Left hindlimb (tissue), 1 donor: ENCODE data around the gene PWWP2A.
"Not testable (repeated sequence)": the region's sequence is repeated elsewhere in the genome, so short reads cannot be mapped to it uniquely, and the experiment has no call there.

Experiments used
- DNase-seq: peaks from one replicate; pipeline ENCODE4 v3.0.0-alpha.2; 2018

The PWWP2A gene, protein sequence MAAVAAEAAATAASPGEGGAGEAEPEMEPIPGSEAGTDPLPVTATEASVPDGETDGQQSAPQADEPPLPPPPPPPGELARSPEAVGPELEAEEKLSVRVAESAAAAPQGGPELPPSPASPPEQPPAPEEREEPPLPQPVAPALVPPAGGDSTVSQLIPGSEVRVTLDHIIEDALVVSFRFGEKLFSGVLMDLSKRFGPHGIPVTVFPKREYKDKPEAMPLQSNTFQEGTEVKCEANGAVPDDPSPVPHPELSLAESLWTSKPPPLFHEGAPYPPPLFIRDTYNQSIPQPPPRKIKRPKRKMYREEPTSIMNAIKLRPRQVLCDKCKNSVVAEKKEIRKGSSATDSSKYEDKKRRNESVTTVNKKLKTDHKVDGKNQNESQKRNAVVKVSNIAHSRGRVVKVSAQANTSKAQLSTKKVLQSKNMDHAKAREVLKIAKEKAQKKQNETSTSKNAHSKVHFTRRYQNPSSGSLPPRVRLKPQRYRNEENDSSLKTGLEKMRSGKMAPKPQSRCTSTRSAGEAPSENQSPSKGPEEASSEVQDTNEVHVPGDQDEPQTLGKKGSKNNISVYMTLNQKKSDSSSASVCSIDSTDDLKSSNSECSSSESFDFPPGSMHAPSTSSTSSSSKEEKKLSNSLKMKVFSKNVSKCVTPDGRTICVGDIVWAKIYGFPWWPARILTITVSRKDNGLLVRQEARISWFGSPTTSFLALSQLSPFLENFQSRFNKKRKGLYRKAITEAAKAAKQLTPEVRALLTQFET

DNA sequence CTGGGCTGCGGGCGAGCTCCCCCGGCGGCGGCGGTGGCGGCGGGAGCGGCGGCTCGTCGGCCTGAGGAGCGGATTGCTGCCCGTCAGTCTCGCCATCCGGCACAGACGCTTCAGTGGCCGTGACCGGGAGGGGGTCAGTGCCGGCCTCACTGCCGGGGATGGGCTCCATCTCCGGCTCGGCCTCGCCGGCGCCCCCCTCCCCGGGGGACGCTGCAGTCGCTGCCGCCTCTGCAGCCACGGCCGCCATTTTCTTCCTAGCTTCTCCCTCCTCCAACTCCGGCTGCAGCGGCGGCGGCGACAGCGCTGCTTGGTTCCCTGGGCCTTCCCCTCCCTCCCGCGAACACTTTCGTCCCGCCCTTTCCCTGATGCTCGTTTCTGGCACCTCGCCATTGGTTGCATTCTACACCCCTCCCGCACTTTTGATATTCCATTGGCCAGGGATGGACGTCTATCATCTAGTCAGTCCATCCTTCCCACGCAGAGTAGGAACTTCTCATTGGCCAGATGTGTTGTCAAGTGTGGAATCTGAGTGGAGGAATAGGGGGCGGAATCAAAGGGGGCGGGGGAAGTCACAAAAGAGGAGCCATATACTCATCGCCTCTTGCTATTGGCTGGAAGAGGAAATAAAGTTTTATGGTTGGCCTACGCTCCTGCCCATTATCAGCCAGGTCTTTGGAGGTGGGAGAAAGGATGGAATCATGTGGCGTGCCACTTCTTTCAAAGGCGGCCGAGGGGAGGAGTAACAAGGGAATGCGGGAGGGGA lies at the start of gene PWWP2A:
Gene PWWP2A (minus strand): TSS at position 309 of the 763 bp plus-strand sequence. CDS start 62 bp downstream, at position 247.
- peak; percentile 99 for DNase-seq

DNA sequence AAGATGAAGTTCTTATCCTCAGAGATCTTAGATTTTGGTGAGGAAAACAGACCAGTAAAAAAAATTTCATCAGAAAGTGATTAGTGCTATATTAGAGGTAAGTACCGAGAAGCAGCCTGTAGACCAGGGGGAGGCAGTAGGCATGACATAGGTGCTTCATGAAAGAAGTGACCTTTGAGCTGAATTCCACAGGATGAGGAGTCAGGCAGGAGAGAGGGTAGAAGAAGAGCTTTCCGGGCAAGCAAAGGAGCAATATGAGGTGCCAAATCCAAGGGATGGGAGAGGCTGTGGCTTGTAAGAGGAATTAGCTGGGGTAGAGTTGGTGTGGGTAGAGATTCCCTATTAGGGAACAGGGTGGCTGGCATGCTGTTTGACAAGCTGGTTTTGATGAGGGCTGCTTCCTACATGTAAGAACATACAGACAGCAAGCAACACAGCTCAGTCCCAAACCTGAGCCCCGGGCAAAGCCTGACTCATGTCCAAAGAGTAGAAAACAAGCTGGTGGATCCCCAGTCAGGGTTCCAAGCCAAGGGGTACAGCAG lies 48.4 kb upstream of the PWWP2A start:
- no peak for DNase-seq

DNA sequence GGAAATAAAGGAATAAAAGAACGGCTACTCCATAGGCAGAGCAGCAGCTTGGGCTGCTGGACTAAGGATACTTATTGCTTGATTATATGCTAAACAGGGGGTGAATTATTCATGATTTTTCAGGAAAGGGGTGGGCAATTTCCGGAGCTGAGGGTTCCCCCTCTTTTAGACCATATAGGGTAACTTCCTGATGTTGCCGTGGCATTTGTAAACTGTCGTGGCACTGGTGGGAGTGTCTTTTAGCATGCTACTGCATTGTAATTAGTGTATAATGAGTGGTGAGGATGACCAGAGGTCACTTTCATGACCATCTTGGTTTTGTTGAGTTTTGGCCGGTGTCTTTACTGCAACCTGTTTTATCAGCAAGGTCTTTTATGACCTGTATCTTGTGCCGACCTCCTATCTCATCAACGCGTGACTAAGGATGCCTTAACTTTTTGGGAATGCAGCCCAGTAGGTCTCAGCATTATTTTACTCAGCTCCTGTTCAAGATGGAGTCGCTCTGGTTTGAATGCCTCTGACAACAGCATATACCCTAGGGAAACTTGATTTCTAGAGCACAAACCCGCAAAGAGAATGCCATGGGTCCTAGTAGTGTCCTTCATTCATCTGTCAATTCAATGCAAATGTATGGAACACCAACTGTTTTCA lies 47.8 kb upstream of the PWWP2A start:
- no peak for DNase-seq

DNA sequence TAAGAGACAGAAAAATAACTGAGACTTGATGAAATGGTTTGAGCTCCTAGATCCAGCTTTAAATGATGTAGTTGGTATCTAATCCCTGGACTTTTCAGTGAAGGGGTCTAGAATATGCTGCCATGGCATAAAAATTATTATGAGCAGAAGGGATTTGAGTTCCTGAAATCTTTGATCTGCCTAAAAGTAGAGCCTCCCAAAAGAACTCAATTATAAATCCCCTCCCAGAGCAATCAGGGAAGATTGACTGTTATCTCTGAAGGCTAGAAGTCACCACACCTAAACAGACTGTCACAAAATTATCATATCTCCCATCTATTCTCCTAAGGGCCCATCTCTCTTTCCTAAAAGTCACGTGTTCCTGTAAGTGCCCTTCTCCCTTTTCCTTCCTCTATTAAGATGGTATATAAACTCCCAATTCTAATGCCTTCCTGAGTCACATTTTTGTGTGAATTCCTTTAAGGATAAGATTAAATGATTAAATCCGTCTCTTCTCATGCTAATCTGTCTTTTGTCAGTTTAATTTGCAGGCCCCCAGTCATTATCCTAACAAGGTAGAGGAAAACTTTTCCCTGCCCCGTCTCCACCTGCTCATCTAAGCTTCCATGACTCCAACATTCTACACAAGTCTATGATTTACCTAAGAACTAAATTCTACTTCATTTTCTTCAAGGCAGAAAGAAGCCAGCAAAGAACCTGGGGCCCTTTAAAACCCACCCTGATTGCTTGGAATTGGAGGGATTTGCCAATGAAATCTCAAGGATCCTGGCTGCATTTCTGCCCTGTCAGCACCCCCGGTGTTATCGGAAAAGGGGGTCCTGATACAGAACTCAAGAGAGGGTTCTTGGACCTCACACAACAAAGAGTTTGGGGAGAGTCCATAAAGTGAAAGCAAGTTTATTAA lies 47.1 kb upstream of the PWWP2A start:
- no peak for DNase-seq

DNA sequence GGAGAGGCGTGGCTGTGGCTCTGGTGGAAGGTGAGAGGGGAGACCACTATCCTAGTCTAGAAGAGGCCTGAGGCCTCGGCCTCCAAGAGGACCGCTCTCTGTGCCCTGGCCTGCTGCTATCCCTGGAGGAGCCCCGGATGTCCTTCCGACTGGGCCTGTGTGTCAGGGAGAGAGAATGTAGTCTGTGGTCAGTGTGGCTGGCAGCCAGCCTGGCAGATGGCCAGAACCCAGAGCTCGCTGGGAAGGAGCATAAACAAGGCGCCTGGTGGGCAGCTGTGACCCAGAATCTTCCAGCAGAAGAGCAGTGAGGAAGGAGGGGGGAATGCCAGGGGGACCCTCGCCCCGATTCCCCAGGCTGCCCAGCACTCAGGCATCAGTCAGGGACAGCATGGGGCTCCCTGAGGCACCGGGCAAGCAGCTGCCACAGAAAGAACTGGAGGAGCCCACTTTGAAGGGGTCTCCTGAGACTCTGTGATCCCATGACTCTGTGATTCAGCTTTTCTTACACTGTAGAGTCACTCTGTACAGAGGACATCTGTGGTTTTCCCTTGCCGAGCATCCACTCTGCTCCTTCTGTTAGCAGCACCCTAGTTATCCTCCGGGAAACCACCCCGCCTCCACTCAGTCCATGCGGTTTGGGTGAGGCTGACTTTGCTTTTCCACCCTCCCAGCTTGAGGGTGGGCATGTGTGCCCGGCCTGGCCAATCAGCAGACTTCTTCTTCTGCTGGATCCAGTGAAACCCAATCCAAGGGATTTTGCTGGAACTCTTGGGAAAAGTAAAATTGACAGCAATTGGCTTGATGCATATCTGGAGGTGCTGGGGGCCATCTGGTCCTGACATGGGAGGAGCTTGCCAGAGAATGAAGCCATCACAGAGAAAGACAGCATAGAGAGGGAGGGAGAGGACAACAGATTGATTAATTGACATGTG lies 46.2 kb upstream of the PWWP2A start:
- DNase-seq: peak; percentile 90

DNA sequence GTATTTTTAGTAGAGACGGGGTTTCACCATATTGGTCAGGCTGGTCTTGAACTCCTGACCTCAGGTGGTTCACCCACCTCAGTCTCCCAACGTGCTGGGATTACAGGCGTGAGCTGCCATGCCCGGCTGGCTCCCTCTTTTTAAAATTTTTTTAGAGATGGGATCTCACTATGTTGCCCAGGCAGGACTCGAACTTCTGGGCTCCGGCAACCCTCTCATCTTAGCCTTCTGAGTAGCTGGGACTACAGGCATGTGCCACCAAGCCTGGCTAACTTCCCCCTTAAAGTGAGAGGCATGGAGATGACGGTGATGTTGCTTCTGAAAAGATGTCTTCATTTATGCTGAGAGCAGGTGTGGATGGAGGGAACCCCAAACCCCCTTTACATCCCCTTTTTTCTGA lies 43.7 kb upstream of the PWWP2A start:
- no peak for DNase-seq

DNA sequence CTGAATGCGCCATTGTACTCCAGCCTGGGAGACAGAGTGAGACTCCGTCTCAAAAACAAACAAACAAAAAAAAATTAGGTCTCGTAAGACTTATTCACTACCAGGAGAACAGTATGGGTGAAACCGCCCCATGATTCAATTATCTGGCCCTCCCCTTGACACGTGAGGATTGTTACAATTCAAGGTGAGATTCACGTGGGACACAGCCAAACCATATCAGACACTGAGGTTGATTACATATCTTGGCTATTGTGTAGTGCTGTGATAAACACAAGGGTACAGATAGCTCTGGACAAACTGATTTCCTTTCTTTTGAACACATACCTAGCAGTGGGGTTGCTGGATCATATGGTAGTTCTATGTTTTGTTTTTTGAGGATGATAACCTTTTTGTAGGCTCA lies 42.4 kb upstream of the PWWP2A start:
- no peak for DNase-seq

DNA sequence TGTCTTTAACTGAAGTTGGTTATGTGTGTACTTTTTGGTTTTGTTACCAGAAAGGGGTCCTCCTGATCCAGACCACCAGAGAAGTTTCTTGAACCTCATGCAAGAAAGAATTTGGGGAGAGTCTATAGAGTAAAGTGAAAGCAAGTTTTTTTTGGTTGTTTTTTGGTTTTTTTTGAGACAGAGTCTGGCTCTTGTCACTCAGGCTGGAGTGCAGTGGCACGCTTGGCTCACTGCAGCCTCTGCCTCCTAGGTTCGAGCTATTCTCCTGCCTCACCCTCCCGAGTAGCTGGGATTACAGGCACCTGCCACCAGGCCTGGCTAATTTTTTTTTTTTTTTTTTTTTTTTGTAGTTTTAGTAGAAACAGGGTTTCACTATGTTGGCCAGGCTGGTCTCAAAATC lies 41.6 kb upstream of the PWWP2A start:
- not testable (repeated sequence) for DNase-seq

DNA sequence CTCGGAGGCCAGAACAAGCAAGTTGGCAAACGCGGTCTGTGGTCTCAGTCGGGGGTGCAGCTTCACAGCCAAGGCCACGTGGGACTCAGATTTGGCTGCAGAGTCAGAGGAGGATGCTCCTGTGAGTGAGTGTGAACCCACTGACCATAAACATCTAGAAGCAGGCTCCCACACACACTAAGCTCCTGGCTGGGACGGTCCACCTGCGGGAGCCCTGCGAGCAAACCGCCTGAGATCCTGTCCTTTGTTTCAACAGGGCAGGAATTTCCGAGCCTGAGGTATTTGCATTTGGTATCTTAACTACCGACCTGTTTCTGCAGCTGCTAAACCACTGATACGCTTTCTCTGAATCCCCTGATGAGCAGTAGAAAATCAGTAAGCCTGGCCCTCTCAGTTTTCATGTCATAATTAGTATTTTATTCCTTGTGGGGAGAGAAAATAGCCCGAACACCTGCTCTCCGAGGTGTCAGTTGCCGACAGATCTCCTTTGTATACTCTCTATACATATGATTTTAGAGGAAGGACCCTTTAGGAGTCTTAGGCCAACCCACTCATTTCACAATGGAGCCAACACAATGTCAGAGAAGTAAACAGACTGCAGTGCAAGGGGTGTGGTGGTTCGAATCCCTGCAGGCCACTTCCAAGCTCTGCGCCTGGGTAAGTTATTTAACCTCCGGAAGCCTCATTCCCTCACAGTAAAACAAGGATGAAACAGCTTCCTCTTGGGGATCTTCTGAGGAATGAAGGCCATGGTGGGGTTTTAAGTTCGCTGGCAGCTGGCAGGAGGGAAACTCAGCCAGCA lies 40.9 kb upstream of the PWWP2A start:
- DNase-seq: no peak

DNA sequence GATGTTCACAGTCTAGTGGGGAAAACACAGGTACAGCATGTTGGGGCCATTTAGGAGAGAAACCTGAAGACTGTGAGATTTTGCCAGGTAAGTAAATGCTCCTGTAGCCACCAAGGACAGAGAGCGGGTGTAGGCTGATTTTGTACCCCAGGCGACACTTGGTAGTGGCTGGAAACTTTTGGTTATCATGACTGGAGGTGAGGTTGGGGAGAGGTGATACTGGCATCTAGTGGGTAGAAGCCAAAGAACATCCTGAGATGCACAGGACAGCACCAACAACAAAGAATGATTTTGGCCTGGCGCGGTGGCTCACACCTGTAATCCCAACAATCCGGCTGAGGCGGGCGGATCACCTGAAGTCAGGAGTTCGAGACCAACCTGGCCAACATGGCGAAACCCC lies 38.8 kb upstream of the PWWP2A start:
- no peak for DNase-seq

DNA sequence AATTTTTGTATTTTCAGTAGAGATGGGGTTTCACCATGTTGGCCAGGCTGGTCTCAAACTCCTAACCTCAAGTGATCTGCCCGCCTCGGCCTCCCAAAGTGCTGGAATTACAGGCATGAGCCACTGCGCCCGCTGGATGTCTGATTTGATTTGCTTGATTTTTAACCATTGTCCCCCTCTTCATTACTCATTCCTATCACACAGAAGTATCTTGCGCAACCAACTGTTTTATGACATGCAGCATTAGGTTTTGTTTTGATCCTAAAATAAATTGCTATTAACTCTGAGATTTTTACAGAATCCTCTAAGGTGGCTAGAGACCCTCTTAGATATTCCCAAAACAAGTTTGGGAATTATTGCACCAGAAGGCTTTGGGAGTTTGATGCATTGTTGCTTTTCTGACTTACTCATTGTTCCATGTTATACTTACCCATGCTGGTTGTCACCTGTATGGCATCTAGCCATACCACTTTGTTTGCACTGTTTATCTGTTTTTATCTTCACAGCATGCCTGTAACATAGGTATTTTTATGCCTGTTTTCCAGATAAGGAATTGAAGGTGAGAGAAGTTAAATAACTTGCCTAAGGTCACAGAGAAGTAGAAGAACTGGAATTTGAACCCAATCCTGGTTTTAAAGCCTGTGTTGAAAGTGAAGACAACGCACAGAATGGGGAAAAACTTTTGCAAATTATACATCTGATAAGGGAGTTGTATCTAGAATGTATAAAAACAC lies 35.9 kb upstream of the PWWP2A start:
- DNase-seq: no peak

DNA sequence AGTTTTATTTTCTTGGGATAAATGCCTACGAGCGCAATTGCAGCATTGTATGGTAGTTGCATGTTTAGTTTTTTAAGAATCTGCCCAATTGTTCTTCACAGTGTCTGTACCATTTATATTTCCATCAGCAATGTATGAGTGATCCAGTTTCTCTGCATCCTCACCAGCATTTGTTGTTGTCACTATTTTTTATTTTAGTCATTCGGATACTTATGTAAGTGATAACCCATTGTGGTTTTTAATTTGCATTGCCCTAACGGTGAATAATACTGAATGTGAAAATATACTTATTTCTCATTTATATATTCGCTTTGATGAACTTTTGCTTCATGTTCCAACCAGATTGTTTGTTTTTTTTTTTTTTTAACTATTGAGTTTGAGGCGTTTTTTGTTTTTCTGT lies 33.7 kb upstream of the PWWP2A start:
- no peak for DNase-seq

DNA sequence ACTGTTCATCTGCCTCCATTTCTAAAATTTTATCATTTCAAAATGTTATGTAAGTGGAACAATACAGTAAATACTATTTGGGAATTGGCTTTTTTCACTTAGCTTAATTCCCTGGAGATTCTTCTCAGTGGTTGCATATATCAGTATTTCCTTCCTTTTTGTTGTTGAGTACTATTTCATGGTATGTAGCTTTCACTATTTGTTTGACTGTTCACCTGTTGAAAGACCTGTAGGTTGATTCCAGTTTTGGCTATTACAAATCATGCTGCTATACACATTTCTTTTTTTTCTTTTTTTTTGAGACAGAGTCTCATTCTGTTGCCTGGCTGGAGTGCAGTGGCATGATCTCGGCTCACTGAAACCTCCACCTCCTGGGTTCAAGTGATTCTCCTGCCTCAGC lies 33.0 kb upstream of the PWWP2A start:
- DNase-seq: no peak

DNA sequence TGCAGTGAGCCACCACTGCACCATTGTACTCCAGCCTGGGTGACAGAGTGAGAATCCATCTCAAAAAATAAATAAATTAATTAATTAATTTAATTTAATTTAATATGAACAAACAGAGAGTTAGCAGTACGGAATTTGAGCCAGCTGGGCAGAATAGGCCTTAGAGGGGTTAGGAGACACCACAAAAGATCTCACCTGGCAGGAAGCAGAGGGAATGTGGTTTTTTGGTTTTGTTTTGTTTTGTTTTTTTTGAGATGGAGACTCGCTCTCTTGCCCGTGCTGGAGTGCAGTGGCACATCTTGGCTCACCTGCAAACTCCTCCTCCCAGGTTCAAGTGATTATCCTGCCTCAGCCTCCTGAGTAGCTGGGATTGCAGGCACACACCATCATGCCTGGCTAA lies 31.8 kb upstream of the PWWP2A start:
- no peak for DNase-seq

DNA sequence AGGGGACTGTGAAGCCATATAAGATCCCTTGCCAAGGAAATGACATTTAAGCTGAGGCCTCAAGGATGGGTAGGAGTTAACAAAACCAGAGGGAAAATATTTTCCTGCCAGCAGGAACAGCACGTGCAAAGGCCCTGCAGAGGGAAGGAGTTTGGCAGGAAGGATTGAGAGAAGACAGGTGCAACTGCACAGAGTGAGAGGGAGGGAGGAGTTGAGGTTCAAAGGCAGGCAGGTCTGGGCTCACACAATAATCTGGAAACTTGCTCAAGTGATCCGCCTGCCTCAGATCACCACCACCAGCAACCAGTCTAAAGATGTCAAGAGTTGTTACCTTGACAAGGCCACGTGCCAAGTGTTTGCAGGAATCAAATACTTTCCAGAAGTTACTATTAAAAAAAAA lies 31.1 kb upstream of the PWWP2A start:
- DNase-seq: no peak

DNA sequence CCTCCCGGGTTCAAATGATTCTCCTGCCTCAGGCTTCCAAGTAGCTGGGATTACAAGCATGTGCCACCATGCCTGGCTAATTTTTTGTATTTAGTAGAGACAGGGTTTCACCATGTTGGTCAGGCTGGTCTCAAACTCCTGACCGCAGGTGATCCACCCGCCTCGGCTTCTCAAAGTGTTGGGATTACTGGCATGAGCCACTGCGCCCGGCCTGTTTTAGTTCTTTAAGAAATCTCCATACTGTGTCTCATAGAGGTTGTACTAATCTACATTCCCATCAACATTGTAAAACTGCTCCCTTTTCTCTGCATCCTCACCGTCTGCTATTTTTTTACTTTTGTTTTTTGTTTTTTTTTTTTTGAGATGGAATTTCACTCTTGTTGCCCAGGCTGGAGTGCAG lies 25.2 kb upstream of the PWWP2A start:
- not testable (repeated sequence) for DNase-seq

DNA sequence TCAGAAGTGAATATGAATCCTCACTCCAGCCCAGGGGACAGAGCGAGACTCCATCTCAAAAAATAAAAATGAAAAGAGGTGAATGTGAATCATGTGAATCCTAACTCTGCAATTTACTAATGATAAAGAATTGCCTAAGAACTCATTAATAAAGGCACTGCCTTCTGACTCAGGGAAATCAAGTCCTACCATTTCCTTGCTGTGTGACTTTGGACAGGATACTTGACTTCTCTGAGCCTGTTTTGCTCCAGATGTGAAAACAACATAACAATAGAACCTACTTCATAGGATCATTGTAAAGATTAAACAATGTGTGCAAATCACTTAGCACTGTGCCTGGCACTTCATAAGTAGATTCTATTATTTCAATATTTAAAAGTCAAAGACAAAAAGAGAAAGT lies 15.1 kb upstream of the PWWP2A start:
- DNase-seq: no peak

DNA sequence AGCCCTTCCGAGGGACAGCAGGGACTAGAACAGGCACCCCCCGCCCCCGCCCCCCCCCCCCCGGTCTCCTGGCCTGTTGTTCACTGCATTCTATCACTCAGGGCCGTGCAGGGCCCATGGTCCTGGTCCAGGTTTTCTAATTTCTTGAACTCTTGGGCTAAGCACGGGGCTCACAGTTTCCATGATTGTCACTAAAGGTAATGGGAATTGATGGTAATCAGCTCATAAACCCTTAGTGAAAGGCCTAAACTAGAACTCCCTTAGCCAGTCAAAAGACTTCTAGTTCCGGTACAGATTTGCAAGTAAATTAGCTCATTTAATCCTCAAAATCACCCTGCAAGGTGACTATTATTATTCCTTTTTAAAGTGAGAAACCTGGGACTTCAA lies 14.7 kb upstream of the PWWP2A start:
- no peak for DNase-seq
